Esophagus muscularis mucosa (tissue), 3 donors: Measurements from ENCODE around the gene ZNF467.

Source experiments
- POLR2AphosphoS5 ChIP-seq, 2 donors: sonication (generic); formaldehyde crosslinking; IDR thresholded peaks; one replicate each; pipeline ENCODE4 v1.6.1; 2017; ENCODE audit warnings: antibody characterized with exemption in 2 of 2
- TF ChIP-seq, protein P1 (sequence below), 3 experiments: fragments of 200-600 bp in 2 of 3; fragments of 450-650 bp in 1 of 3; sonication (generic) in 2 of 3; IDR thresholded peaks; one replicate each; pipeline ENCODE4 v1.5.1; 2017 to 2019; ENCODE audit warnings: antibody characterized with exemption in 3 of 3, mild to moderate bottlenecking in 2 of 3, moderate library complexity in 1 of 3

DNA sequence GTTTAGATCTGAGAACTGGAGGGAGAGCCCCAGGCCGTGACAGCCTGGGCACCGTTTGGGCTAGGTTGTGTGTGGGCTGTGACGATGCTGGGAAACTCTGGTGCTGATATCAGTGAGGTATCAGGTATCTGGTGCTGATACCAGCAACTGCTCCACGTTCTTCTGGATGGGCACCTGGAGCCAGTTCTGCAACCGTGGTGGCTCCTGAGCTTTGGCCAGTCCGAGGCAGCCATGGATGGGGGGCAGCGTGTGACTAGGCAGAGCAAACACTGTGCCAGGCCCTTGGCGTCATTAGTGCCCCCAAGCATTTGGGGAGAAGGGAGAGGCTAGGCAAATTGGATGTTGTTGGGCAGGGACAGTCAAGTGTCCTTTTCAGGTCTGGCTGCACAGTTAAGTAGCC, 57.9 kb downstream of the ZNF467 start:
- TF ChIP-seq POLR2AphosphoS5 (IDR thresholded peaks at IDR 0.05): no peak
- TF ChIP-seq, protein P1, sequence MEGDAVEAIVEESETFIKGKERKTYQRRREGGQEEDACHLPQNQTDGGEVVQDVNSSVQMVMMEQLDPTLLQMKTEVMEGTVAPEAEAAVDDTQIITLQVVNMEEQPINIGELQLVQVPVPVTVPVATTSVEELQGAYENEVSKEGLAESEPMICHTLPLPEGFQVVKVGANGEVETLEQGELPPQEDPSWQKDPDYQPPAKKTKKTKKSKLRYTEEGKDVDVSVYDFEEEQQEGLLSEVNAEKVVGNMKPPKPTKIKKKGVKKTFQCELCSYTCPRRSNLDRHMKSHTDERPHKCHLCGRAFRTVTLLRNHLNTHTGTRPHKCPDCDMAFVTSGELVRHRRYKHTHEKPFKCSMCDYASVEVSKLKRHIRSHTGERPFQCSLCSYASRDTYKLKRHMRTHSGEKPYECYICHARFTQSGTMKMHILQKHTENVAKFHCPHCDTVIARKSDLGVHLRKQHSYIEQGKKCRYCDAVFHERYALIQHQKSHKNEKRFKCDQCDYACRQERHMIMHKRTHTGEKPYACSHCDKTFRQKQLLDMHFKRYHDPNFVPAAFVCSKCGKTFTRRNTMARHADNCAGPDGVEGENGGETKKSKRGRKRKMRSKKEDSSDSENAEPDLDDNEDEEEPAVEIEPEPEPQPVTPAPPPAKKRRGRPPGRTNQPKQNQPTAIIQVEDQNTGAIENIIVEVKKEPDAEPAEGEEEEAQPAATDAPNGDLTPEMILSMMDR (IDR thresholded peaks at IDR 0.05): no peak
